Stimulated activated CD4-positive, alpha-beta T cell treated with anti-CD3 and anti-CD28 coated beads, Interleukin-1b, Interleukin-23, amount 100 ng/mL, for 24 hours (primary cell): ENCODE results near the gene LIPK.
A peak's percentile ranks its signal among the peaks of the same experiment; 100 is the strongest.
"Not testable (repeated sequence)": the region's sequence is repeated elsewhere in the genome, so short reads cannot be mapped to it uniquely, and the experiment has no call there.

Source experiments
- DNase-seq, 4 experiments: peaks; one replicate each; pipeline ENCODE4 v3.0.0-alpha.2; 2020; ENCODE audit warnings: low read depth in 4 of 4, low spot score in 1 of 4

Gene LIPK

DNA sequence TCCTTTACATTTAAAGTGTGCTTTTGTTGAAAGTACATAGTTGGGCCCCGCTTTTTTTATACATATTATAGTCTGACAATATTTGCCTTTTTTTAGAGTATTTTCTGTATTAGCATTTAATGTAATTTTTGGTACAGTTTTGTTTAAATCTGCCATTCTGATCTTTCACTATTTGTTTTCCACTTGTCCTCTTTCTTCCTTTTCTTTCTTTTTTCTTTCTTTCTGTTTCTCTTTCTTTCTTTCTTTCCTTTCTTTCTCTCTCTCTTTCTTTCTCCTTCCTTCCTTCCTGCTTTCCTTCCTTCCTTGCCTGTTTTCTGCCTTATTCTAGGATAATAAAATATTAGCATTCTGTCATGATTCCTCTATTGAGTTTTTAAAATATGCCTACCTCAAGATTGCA, 9.5 kb downstream of the LIPK start:
- DNase-seq, result no peak

DNA sequence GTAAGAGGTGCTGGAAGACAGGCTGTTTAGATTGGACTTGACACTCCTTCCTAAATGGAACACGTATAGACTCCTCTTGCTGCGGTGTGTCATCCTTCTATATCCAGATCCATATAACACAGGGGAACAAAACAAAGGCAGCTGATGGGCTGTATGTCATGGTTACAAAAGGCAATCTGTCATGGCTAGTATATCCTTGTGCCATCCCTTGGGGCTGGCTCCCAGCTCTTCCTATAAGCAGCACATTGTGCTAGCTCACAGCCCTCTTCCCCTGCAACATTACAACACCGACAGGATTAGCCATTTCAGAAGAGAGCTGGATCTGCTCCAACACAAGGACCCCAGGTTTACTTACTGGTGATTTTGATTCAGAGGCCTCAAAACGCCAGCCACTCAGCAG, 15.3 kb downstream of the LIPK start:
- DNase-seq, result no peak

DNA sequence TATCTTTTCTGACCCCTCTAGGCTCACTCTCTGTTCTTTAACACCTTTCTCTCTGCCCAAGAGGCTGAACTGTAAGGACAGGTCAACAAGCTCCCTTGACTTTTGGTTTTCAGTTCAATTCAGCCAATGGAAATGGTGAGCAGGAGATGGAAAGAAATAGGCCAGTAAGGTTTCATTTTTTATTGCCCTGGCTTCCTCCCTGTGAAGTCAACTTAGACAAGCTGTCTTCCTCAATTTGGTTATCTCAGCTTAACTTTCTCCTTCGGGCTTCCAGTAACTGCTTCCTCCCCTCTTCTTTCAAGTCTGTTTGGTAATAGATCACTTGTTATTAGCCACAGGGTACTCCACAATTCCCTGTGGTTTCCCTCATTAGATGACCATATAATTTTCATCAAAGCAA, 19.7 kb downstream of the LIPK start:
- no peak for DNase-seq

DNA sequence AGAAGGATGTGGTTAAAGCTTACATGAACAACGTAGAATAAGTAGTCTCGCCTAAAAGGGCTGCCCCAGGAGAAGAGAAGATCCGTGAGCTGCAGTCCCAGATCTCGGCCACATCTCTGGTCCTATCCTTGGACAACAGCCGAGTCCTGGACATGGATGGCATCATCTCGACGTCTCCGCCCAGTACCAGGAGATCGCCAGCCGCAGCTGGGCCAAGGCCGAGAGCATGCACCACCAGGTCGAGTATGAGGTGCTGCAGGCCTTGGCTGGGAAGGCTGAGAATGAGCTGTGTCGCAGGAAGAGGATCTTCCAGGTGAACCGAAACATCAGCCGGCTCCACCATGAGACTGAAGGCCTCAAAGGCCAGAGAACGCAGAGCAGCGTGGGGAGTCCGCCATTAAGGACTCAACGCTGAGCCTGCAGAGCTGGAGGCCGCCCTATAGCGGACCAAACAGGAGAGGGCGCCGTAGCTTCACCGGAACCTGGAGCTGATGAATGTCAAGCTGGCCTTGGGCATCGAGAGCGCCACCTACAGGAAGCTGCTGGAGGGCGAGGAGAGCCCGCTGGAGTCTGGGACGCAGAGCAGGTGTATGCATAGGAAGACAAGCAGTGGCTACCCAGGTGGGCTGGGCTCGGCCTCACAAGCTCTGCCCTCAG, 22.2 kb downstream of the LIPK start:
- peak in 3 of 4 experiments; percentile 2 to 33 (median 6) for DNase-seq

DNA sequence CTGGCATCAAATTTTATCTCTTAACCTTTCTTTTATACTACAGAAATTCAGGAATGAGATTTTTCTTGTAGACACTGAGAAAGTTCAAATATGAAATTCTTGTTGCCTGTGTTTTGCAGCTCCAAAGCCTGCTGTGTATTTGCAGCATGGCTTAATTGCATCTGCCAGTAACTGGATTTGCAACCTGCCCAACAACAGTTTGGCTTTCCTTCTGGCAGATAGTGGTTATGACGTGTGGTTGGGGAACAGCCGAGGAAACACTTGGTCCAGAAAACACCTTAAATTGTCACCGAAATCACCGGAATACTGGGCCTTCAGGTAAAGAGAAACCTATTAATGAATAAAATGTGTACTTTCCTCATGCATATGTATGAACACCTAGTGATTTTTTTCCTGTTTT, 24.8 kb downstream of the LIPK start:
- no peak for DNase-seq

DNA sequence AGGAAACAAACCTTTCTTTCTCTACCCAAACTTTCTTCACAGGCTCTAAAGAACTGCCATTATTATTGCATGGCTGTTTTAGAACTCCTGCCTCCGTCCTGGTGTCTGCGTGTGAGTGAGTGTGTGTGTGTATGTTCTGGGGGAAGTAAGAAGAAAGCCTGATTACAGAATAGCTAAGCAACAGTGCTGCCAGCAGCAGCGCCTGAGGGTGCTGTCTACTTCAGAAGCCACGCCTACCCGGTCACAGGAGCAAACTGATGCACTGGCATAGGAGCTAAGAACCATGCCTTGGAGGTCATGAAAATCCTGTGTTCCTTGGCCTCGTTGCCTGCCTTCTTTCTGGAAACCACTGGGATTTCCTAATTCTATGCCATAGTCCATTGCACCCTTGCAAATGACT, 25.2 kb downstream of the LIPK start:
- no peak for DNase-seq

DNA sequence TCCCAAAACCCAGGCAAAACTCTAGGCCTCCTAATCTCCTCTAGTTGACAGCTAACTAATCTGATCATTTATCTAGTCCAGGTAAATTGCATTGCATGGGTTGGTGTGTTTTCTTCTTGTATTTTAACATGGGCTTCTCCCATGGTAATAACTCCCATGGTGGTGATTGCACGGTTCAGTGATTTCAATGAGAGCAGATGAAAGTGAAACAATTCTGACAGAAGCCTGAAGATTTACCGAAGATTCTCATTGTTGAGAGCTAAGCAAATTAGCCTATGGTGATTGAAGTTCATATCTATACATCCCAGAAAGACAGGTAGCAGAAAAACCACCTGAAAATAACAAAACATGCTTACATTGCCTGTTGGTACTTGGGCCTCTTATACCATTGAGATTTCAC, 27.2 kb downstream of the LIPK start:
- DNase-seq, result no peak

DNA sequence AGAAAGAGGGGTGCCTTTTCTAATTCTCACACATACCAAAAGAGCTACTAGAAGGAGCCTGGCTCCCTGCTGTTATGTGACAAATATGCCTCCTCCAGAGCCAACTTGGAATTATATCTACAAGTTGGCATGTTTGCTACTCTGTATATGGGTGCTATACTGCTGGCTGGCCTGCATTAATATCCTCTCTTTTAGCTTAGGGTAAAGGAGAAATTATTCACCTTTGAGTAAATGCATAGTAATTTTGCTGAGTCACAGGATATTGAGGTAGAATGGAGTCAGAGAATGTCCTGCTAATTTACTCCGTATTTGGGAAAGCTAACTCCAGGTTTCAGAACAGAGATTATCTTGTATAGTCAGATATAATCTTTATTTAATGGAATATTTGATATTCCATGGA, 29.6 kb downstream of the LIPK start:
- no peak for DNase-seq

DNA sequence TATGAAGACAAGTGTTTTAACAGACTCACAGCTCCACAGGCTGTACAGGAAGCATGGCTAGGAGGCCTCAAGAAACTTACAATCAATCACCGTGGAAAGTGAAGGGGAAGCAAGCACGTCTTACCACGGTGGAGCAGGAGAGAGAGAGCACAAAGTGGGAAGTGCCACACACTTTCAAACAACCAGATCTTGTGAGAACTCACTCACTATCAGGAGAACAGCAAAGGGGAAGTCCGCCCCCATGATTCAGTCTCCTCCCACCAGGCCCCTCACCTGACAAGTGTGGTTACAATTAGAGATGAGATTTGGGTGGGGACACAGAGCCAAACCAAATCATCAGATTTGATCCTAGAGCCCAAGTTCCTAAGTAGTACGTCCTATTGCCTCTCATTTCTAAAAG, 35.9 kb downstream of the LIPK start:
- DNase-seq, result not testable (repeated sequence)

DNA sequence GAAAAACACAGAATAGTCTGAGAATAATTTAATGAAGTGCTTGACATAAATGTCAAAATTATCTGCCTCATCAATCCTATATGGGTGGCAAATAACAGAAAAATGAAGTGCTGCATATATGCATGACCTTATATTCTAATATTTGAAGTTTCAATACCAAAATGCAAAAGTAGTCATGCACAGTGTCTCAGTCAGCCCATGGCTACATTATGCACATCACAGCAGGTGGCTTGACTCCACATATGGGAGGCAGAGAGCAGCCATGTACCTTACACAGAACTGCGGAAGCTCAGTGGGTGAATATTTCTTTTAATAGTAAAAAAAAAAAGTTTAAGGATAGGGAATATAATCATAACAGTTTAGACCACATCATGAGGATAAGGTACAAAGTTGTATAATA, 36.4 kb downstream of the LIPK start:
- no peak for DNase-seq

DNA sequence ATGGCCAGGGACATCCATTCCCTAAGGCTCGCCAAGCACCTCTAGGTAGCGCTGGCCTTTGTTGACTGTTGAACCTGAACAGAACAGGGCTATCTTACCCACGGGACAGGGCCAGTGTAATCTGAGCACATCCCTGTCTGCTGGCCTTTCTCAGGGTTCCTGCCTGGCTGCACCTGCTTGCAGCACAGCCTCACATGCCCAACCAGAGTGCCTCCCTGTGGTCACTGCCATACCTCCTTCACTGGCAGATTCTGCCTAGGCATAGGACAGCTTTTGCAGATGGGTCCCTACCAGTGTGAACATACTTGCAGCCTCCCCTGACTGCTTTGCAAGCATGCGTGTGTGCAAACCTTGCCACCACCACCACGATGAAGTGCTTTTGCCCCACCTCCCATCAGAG, 38.0 kb downstream of the LIPK start:
- no peak for DNase-seq

DNA sequence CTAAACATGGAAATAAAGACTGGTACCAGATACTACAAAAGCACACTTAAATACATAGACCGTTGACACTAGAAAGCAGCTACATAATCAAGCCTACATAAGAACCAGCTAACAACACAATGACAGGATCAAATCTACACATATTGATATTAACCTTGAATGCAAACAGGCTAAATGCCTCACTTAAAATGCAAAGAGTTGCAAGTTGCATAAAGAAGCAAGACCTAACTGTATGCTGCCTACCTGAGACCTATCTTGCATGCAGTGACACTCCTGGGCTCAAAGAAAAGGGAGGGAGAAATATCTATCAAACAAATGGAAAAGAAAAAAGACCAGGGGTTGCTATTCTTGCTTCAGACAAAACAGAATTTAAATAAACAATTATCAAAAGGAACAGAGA, 39.6 kb downstream of the LIPK start:
- DNase-seq, result no peak

DNA sequence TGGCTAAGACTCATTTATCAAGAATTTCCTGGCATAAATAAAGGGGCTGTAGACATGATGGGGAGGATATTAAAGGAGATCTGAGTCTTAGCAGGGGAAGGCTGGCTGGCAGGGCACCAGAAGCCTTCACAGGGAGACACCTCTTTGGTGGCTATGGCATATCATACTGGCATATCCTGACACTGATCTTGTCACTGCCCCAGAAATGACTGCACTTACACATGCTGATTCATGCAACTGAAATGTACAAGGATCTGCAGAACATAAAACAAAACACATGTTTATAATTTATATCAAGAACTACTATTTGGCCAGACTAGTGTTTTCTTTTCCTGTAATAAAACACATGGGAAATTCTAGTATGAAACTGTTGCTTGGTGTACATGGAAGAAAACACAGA, 48.2 kb downstream of the LIPK start:
- no peak for DNase-seq

DNA sequence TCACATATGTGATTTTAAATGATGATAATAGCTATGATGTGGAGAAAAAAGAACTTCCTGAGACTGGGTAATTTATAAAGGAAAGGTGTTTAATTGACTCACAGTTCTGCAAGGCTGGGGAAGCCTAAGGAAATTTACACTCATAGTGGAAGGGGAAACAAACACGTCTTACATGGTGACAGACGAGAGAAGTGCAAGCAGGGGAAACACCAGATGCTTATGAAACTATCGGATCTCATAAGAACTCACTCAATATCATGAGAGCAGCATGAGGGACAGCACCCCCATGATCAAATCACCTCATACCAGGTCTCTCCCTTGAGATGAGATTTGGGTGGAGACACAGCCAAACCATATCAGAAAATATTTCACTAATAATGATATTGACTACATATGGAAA, 49.7 kb downstream of the LIPK start:
- peak in 1 of 4 experiments; percentile 3 for DNase-seq

DNA sequence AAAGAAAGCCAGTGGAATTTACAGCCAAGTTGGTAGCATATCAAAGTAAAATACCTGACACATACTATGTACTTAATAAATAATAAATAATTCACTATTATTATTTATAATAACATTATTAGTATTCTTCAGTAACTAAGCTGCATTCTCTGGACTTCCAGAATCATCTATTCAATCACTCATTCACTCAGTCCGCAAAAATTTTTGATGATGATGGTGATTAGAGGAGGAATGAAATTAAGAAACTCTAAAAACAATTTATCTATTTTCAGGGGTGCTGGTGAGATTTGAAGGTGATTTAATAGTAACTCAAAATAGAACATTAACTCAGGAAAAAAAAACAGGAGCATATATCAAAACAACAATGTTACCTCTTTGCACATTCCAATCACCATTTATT, 50.6 kb downstream of the LIPK start:
- DNase-seq, result no peak

DNA sequence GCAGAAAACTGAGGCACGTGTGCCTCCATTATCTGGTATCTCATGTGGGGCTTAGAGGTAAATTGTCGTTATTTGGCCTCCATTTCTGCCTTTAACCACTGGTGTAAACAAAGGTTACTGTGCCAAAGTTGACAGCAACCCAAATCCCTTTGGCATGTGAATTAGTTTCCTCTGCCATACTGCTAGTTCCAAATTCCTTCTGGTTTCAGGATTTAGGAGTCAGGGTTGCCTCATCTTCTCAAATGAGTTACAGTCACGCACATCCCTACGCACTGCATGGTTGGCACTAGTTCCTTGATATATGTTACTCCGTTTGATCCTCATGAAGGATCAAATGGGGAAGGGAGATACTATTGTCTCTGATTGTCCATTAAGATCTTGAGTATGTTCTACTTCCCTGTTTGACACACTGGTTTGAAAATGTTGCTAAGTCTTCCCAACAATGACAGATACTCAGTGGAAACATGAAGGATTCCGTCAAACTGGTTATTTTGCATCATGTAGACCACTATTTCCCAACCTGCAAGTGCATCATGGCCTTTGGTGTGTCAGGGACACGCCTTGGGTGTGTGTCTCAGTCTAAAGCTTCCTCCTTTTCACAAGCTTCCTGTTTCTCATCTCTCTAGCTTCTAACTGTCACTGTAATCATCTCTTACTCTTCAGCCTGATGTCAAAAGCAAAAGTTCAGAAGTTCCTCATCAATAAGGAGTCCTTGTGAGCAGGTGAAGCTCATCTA, 53.5 kb downstream of the LIPK start, which contains the start of gene LIPN:
Gene LIPN, plus strand, starts transcription at position 655 of the 736 bp plus-strand sequence. CDS start 1,386 bp downstream, outside the sequence.
- DNase-seq, result no peak

DNA sequence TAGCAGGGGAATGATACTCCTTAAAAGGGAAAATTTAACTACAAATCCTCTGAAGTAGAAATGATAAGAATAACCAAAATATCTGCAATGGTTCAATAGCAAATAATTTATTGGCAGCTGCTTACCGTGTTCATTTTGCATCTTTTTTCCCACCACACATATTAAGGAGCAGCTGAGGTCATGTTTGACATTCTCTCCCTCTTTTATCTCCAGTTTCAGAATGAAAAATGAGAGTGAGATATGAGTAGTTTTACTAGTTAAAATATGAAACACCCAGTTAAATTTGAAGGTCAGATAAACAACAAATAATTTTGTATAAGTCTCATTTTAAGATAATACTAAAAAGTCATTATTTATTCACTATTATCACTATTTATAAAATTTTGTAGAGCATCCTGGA, 56.9 kb downstream of the LIPK start:
- no peak for DNase-seq

DNA sequence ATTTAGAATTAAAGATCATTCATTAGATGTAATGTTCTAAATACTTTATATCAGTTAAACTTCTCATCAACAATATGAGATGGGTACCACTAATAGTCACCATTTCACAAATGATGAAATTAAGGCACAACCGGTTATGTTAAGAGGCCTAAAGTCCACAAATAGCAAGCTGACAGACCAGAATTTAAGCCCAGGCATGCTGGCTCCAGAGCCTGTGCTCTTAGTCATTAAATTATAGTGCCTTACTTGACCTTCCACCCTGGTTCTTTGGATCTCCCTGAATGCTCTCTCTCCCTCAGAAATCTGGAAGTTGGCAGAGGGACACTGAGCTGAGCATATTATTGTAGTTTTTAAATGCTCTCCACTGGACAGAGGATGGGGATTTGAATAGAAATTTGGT, 57.4 kb downstream of the LIPK start:
- no peak for DNase-seq

DNA sequence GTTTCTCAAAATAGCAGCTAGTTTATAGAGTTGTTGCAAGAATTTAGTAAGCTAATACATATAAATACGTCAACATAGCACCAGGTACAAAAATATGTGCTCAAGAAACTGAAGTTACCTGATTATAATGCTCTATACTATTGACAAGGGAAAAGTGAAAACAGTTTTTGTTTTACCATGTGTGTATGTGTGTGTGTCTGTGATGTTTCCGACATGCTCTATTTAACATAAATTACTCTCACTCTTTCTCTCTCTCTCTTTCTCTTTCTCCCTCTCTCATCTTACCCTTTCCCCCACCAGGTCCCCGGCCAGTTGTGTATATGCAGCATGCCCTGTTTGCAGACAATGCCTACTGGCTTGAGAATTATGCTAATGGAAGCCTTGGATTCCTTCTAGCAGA, 58.1 kb downstream of the LIPK start:
- DNase-seq, result no peak

DNA sequence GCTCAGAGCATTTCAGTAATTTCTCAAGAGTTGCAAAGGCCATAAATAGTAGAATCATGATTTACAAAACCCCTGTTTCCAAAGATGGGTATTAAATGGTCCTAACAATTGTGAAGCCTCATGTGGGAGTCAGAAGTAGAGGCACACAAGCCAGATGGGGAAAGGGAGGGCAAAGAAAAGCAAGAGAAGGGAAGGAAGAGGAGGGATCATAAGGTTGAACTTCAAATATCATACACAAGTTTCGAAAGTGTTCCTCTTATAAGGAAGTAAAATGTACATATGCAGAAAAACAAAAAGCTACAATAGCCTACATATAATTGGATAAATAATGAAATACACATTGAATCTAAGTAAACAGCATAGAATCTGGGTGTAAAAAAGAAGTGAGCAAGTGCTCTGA, 59.8 kb downstream of the LIPK start:
- DNase-seq, result no peak

DNA sequence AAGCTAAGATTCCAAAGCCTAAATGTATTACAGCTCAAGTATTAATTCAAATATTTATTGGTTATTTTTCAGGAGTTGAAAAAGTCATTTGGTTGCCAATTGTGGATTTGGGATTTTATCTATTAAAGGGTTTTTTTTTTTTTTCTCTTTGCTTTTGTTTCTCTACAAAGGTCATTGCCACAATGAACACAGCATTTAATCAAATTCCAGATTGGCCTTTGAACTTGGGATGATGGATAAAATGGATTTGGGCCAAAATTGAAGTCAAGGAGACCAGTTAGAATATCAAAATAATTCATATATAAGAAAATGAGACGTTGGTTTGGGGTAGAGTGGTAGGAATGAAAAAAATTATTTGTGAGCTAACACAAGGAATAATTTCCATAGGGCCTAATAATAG, 63.3 kb downstream of the LIPK start:
- no peak for DNase-seq

DNA sequence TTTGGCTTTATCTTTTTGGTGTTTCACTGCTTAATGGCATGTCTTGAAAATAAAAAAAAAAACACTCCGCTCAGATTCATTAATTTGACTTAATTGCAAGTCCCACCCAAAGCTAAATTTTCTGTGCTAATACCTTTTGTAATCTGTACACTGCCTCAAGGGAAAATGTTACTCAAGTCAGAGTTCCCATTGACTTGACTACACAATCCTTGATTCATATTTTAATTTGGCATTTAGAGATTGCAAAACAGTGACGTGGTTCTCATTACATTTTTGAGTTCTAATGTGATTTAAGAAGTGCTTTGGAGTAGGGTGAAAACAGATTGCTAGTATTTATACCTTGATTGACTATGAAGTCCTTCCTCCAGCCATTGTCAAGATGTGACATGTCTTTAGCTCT, 75.2 kb downstream of the LIPK start:
- no peak for DNase-seq

DNA sequence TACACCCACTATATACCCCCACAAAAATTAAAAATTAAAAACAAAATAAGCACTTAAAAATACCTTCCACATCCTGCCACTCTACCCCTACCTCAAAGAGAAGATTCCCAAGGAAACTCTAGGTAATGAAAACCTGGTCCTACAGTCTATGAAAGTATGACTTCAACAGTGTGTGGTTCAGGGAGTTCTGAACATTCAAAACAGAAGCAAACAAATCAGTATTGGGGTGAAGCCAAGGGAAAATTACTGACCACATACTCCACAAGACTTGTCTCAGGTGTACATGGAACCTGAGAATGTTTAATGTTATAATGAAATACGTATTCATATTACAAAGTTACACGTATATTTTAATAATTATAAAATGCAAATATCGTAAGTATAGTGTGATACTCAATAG, 76.2 kb downstream of the LIPK start:
- DNase-seq, result no peak
